MCF 10A (cell line): Measurements from ENCODE around the gene KCNMA1. TPM values are rescaled to one million over a fixed set of nuclear protein-coding genes. Genes with fewer than 3 reads are reported as not detected.

ENCODE experiments used
- BruUV-seq: library from RNA; stranded (reverse); fragments of 400-500 nt; replicated peaks from 2 replicates; lab custom pipeline; 2021; lab: Mats Ljungman, UMichigan
- CTCF ChIA-PET: fragments of 300-600 bp; sonication (Branson Sonifier 250); formaldehyde crosslinking; extraction: SDS; loops from one replicate; lab custom pipeline; 2021; ENCODE audit warnings: antibody characterized with exemption, inconsistent platforms; lab: Yijun Ruan, JAX
- POLR2A ChIA-PET: fragments of 300-600, 350-650 bp; sonication (Branson Sonifier 250); formaldehyde crosslinking; extraction: SDS; loops from one replicate; lab custom pipeline; 2020; ENCODE audit warnings: antibody characterized with exemption, inconsistent platforms; lab: Yijun Ruan, JAX
- DNase-seq: peaks from one replicate; pipeline ENCODE4 v3.0.0-alpha.2; 2018; ENCODE audit not compliant: unreplicated experiment
- H3K27ac Mint-ChIP-seq: one replicate; pipeline ENCODE4 v1.8.0; 2022; ENCODE audit warnings: mild to moderate bottlenecking, low read depth, mixed read lengths; ENCODE audit not compliant: unreplicated experiment
- H3K27me3 Mint-ChIP-seq: one replicate; pipeline ENCODE4 v1.8.0; 2022; ENCODE audit warnings: mixed read lengths; ENCODE audit not compliant: insufficient read depth, unreplicated experiment
- H3K36me3 Mint-ChIP-seq: one replicate; pipeline ENCODE4 v1.8.0; 2022; ENCODE audit warnings: mild to moderate bottlenecking, moderate library complexity, mixed read lengths; ENCODE audit not compliant: insufficient read depth, unreplicated experiment
- H3K4me1 Mint-ChIP-seq: one replicate; pipeline ENCODE4 v1.8.0; 2022; ENCODE audit warnings: mixed read lengths; ENCODE audit not compliant: insufficient read depth, unreplicated experiment
- H3K4me3 Mint-ChIP-seq: one replicate; pipeline ENCODE4 v1.8.0; 2022; ENCODE audit warnings: mild to moderate bottlenecking, moderate library complexity, mixed read lengths; ENCODE audit not compliant: unreplicated experiment
- H3K9me3 Mint-ChIP-seq: one replicate; pipeline ENCODE4 v1.8.0; 2022; ENCODE audit warnings: mixed read lengths; ENCODE audit not compliant: unreplicated experiment
- CTCF ChIP-seq: fragments of 200-600 bp; IDR thresholded peaks from one replicate; pipeline ENCODE4 v1.8.0; 2022; ENCODE audit warnings: antibody characterized with exemption, mild to moderate bottlenecking; ENCODE audit not compliant: unreplicated experiment
- intact Hi-C: fragments of 100-400 bp; cut with micrococcal nuclease; formaldehyde crosslinking; loops from 2 replicates; pipeline ENCODE4 v1.14.1; 2022
- total RNA-seq: library from RNA; stranded (reverse); gene quantifications from 2 replicates; pipeline ENCODE4 v1.2.3, GENCODE V29; 2022

Gene KCNMA1
- total RNA-seq, 1 experiment from 2014 or later, result 7.5 TPM

GRCh38 chr10:77212632-77213031, 425.0 kb downstream of the KCNMA1 start:
- peaks cover 7% of the 10 kb centered on the region for H3K9me3 Mint-ChIP-seq
- H3K4me1 Mint-ChIP-seq, result no peaks in the 10 kb centered on the region
- H3K36me3 Mint-ChIP-seq, result no peaks in the 10 kb centered on the region
- H3K4me3 Mint-ChIP-seq, result no peak overlapping the region
- TF ChIP-seq CTCF, result no peak
- ChIA-PET POLR2A (no interaction called here), CTCF (no interaction called here)
- DNase-seq, result no peak
- no peaks in the 10 kb centered on the region for H3K27me3 Mint-ChIP-seq
- intact Hi-C loops, result no loop called here
- no peak overlapping the region for H3K27ac Mint-ChIP-seq
- no TSS peak for BruUV-seq

GRCh38 chr10:77210645-77211044, 427.0 kb downstream of the KCNMA1 start:
- no peaks in the 10 kb centered on the region for H3K27me3 Mint-ChIP-seq
- TF ChIP-seq CTCF, result no peak
- ChIA-PET POLR2A (no interaction called here), CTCF (no interaction called here)
- no peak for DNase-seq
- H3K9me3 Mint-ChIP-seq, result peaks cover 7% of the 10 kb centered on the region
- no peaks in the 10 kb centered on the region for H3K4me1 Mint-ChIP-seq
- H3K36me3 Mint-ChIP-seq, result no peaks in the 10 kb centered on the region
- BruUV-seq, result no TSS peak
- H3K4me3 Mint-ChIP-seq, result no peak overlapping the region
- intact Hi-C loops, result no loop called here
- H3K27ac Mint-ChIP-seq, result no peak overlapping the region

- no TSS peak for BruUV-seq
- Mint-ChIP-seq H3K4me3 (no peak overlapping the region), H3K27me3 (no peaks in the 10 kb centered on the region), H3K27ac (no peak overlapping the region), H3K4me1 (no peaks in the 10 kb centered on the region), H3K9me3 (peaks cover 7% of the 10 kb centered on the region), H3K36me3 (no peaks in the 10 kb centered on the region)
- intact Hi-C loops, result no loop called here
- CTCF ChIA-PET, result interaction anchor here (0.5 to 1.6 kb wide), 6 partner anchors 14 to 502 kb away, joined by 3 to 5 read pairs (median 3); no protein-coding TSS in a partner anchor
- TF ChIP-seq CTCF, result no peak
- DNase-seq, result no peak
- POLR2A ChIA-PET, result no interaction called here
Measured at GRCh38 chr10:77208684-77209256, 428.8 kb downstream of the KCNMA1 start.

GRCh38 chr10:77207828-77208185, 429.8 kb downstream of the KCNMA1 start:
- BruUV-seq, result no TSS peak
- POLR2A ChIA-PET, result interaction anchor here (0.6 kb wide), 1 partner anchor 186 kb away, joined by 3 read pairs; no protein-coding TSS in a partner anchor
- Mint-ChIP-seq H3K4me3 (no peak overlapping the region), H3K9me3 (peaks cover 7% of the 10 kb centered on the region), H3K27ac (no peak overlapping the region), H3K4me1 (no peaks in the 10 kb centered on the region), H3K27me3 (no peaks in the 10 kb centered on the region), H3K36me3 (no peaks in the 10 kb centered on the region)
- CTCF ChIA-PET, result interaction anchor here (0.7 to 1.6 kb wide), 3 partner anchors 13 to 34 kb away, joined by 3 to 5 read pairs (median 3); no protein-coding TSS in a partner anchor
- intact Hi-C loops, result no loop called here
- TF ChIP-seq CTCF, result no peak
- no peak for DNase-seq
